RWPE2 (cell line): Measurements from ENCODE around the gene C6orf89.

Experiments
- ATAC-seq: fragments of 200-7000 bp; cut with Tn5 transposase; 3 replicates; pipeline ENCODE4 v1.9.1; 2021; ENCODE audit warnings: low read depth
- DNase-seq: peaks from one replicate; pipeline ENCODE4 v3.0.0-alpha.2; 2020; ENCODE audit warnings: low spot score
- H3K27ac ChIP-seq: fragments of 450-650 bp; 2 replicates; pipeline ENCODE4 v1.5.1; 2017; ENCODE audit warnings: mild to moderate bottlenecking; ENCODE audit not compliant: poor library complexity, severe bottlenecking
- H3K27me3 ChIP-seq: fragments of 250-450 bp; sonication (Bioruptor Pico); 2 replicates; pipeline ENCODE4 v1.5.1; 2021; ENCODE audit warnings: mild to moderate bottlenecking, moderate library complexity; ENCODE audit not compliant: insufficient read depth, poor library complexity, severe bottlenecking
- H3K36me3 ChIP-seq: fragments of 250-450 bp; sonication (Bioruptor Pico); 2 replicates; pipeline ENCODE4 v1.5.1; 2020; ENCODE audit warnings: low read depth, mild to moderate bottlenecking, moderate library complexity
- H3K4me1 ChIP-seq: fragments of 250-450 bp; sonication (Bioruptor Pico); 2 replicates; pipeline ENCODE4 v1.5.1; 2021; ENCODE audit warnings: mild to moderate bottlenecking, moderate library complexity; ENCODE audit not compliant: insufficient read depth, poor library complexity, severe bottlenecking
- H3K4me3 ChIP-seq: fragments of 250-450 bp; sonication (Bioruptor Pico); 2 replicates; pipeline ENCODE4 v1.5.1; 2021; ENCODE audit warnings: mild to moderate bottlenecking, moderate library complexity; ENCODE audit not compliant: severe bottlenecking
- H3K9me3 ChIP-seq: fragments of 250-450 bp; sonication (Bioruptor Pico); 2 replicates; pipeline ENCODE4 v1.5.1; 2021; ENCODE audit warnings: mild to moderate bottlenecking, moderate library complexity; ENCODE audit not compliant: severe bottlenecking
- CTCF ChIP-seq: fragments of 450-650 bp; IDR thresholded peaks from one replicate; pipeline ENCODE4 v1.5.1; 2017; ENCODE audit warnings: mild to moderate bottlenecking, moderate library complexity; ENCODE audit not compliant: poor library complexity, severe bottlenecking

Gene C6orf89

GRCh38 chr6:36955136-36955535 is 69.4 kb downstream of the C6orf89 start:
- Histone ChIP-seq H3K27ac (no peak overlapping the region), H3K27me3 (no peaks in the 10 kb centered on the region), H3K9me3 (no peaks in the 10 kb centered on the region), H3K36me3 (no peaks in the 10 kb centered on the region), H3K4me3 (no peak overlapping the region), H3K4me1 (peaks cover 1% of the 10 kb centered on the region)
- TF ChIP-seq CTCF: no peak
- DNase-seq (no peak), ATAC-seq (no peak)

- Histone ChIP-seq H3K27me3 (no peaks in the 10 kb centered on the region), H3K27ac (peak overlapping the region; percentile 10), H3K4me1 (peaks cover 3% of the 10 kb centered on the region)
Observed at GRCh38 chr6:36955671-36956445, 70.1 kb downstream of the C6orf89 start.

GRCh38 chr6:36956446-36956820 is 70.7 kb downstream of the C6orf89 start:
- Histone ChIP-seq H3K36me3 (no peaks in the 10 kb centered on the region), H3K27me3 (no peaks in the 10 kb centered on the region), H3K9me3 (no peaks in the 10 kb centered on the region), H3K4me1 (peaks cover 4% of the 10 kb centered on the region), H3K4me3 (no peak overlapping the region), H3K27ac (no peak overlapping the region)
- ATAC-seq (no peak), DNase-seq (no peak)
- TF ChIP-seq CTCF: no peak

More at GRCh38 chr6:36955671-36956445, 70.1 kb downstream of the C6orf89 start:
- no peak for TF ChIP-seq CTCF
- no peaks in the 10 kb centered on the region for H3K36me3 ChIP-seq
- H3K9me3 ChIP-seq: no peaks in the 10 kb centered on the region
- ATAC-seq: peak; percentile 73
- no peak overlapping the region for H3K4me3 ChIP-seq
- DNase-seq: no peak

GRCh38 chr6:36957773-36958271 is 72.1 kb downstream of the C6orf89 start:
- ATAC-seq (no peak), DNase-seq (no peak)
- no peaks in the 10 kb centered on the region for H3K9me3 ChIP-seq
- H3K27me3 ChIP-seq: no peaks in the 10 kb centered on the region
- H3K27ac ChIP-seq: no peak overlapping the region
- H3K4me3 ChIP-seq: no peak overlapping the region
- peaks cover 4% of the 10 kb centered on the region for H3K4me1 ChIP-seq
- no peak for TF ChIP-seq CTCF
- no peaks in the 10 kb centered on the region for H3K36me3 ChIP-seq
